HuH-7.5 (cell line): ENCODE measurements around the gene TEX264.
"Not testable (repeated sequence)": the region's sequence is repeated elsewhere in the genome, so short reads cannot be mapped to it uniquely, and the experiment has no call there.

ENCODE experiments used
- DNase-seq: peaks from one replicate; pipeline ENCODE4 v3.0.0; 2011; ENCODE audit warnings: low spot score

Gene TEX264

GRCh38 chr3:51717446-51717845 lies 46.4 kb downstream of the TEX264 start:
- DNase-seq, result no peak

- peak; percentile 10 for DNase-seq
Observed at GRCh38 chr3:51717947-51718346, 46.9 kb downstream of the TEX264 start.

DNA sequence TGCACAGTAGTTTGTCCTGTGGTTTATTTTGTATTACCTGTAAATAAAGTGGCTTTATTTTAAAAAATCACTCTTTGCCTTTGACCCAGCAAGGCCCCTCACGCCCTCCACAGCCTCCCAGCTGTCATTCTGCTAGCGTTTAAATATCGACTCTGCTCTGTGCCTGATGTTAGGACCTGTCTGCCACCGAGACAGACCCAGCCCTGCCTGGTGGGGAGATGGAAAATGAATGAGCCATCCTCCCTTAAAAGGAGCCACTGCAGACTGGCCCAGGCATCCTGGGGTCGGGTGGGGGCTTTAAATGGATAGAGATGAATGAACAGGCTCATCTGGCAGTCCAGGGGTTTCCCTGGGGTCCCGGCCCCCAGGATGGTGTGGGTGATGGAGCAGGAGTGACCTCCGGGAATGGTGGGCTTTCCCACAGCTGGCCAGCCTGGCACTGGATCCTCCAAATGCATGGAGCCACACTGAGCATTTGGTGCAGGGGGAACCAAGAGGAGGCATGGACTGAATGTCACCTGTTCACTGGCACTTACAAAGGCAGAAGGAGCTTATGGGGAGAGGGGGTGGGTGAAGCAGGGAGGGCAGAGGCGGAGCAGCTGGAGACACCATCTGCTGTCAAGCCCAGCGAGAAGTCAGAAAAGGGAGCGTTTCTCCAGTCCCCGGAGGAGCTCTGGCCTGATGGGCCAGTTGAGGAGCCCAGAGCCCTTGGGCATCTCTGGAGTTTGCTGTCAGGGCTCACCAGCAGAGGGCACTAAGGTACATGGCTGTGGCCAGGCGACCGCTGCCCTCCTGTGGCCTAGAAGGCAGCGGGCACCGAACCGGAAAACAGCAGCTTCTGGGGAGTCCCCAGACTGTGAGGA lies 47.7 kb downstream of the TEX264 start:
- peak; percentile 73 for DNase-seq

DNA sequence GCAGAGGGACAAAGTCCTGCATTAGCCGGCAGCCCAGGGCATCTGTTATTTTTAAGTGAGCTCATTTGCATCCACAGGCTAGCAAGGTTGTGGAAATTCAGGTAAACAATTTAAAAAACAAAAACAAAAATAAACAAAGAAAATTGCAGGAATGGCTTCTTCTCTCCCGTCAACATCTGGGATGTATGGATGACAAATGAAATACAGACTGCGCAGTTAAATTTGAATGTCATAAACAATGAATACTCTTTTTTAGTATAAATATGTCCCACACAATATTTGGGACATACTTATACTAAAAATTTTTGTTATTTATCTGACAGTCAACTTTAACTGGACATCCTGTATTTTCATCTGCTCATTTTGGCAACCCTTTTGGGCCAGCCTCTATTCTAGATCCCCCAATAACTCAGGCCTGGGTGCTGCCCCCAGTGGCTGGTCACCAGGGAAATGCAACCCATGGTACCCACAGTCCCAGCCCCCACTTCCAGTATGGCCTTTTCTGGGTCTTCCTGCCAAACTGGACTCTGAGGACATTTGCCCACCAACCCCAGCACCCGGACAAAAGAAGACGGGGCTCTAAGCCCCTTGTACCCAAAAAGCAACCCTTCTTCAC lies 48.5 kb downstream of the TEX264 start:
- DNase-seq, result peak; percentile 2

DNA sequence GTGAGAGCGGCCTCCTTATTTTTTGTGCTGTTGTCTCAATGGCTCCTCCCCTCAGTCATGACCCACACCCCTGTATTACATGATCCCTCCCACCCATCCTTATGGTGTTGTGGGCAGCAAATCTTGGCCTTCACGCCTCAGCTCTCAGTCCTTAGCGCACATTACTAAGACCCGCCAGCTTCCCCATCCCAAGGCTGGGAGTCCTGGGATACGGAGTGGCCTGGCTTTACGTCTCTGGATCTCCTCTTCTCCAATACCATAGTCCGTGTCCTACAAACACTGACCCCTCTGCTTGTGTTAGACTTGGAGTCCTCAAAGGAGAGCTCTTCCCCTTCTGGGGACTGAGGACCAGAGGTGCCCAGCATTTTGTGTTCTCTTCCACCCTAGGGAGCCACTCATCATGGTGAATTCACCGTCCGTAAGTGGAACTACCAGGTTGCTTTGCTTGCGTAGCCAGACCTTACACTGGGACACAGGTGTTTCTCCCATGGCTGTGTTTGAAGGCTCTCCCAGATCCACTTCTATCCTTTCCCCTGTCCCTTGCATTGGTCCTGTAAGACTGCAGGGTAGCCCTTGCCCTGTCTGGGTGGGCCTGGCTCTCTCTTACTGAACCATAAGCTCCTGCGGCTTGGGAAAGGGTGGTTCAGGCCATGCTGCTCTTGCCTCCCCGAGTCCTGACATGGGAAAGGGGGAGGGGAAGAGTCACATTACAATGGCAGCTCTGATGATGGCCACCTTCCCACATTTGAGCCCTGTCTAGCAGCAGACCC lies 49.4 kb downstream of the TEX264 start:
- DNase-seq, result peak; percentile 5

- DNase-seq, result no peak
Observed at GRCh38 chr3:51721062-51721745, 50.2 kb downstream of the TEX264 start.

- DNase-seq, result no peak
Observed at GRCh38 chr3:51722362-51722761, 51.3 kb downstream of the TEX264 start.

DNA sequence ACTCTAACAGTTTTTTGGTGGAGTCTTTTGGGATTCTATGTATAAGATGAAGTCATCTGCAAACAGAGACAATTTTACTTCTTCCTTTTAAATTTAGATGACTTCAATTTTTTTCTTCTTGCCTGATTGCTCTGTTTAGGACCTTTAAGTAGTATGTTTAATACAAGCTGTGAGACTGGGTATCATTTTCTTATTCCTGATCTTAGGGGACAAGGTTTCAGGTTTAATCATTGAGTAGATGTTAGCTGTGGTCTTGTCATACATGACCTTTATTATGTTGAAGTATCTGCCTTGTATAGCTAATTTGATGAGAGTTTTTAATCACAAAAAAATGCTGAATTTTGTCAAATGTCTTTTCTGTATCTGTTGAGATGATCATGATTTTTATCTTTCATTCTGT lies 56.4 kb downstream of the TEX264 start:
- no peak for DNase-seq

- DNase-seq, result no peak
Observed at GRCh38 chr3:51729042-51729633, 58.1 kb downstream of the TEX264 start.

DNA sequence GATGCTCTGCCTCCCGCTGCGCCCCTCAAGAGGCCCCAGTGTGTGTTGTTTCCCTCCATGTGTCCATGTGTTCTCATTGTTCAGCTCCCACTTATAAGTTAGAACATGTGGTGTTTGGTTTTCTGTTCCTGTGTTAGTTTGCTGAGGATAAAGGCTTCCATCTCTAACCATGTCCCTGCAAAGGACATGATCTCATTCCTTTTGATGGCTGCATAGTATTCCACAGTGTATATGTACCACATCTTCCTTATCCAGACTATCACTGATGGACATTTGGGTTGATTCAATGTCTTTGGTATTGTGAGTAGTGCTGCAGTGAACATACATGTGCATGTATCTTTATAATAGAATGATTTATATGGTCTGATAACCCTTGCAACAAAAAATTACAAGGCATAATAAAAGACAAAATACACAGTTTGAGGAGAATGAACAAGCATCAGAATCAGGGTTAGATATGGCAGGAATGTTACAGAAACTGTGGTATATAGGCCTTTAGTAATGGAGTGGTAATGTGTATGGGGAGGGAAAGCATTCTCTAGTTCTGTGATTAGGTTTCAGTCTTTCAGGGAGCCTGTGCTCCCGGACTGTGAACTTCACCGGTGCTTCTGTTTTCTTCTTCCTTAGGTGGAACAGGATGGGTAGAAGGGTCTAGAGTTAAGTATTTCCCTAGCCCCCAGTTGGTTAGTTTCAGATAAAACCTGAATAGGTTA lies 63.0 kb downstream of the TEX264 start:
- DNase-seq, result no peak

DNA sequence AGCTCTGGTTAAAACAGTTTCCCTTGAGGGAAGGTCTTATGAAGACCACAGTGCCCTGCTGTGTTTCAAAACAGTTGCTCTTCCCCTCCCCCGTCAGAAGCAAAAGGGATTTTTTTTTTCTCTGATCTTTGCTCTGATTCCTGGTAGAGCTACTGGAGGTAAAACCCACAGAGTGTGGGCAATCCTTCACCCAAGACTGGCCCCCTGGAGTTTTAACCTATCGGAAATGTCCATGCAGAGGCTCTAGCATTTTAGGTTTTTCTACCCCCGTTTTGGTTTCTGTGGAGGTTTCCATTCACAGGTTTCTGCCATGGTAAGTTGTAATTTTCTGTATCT lies 63.5 kb downstream of the TEX264 start:
- DNase-seq, result no peak

DNA sequence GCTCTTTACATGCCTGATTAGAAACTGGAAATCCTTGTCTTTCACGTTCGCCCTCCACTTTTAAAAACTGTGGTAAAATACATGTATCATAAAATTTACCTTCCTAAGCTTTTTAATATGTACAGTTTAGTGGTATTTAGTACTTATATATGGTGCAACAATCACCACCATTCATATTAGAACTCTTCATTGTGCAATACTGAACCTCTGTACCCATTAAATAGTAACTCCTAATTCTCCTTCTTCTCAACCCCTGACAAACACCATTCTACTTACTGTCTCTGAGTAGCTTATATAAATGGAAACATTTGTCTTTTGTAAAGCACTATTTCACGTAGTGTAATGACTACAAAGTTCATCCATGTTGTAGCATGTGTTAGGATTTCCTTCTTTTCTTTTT lies 64.0 kb downstream of the TEX264 start:
- no peak for DNase-seq

- no peak for DNase-seq
Observed at GRCh38 chr3:51735950-51736349, 64.9 kb downstream of the TEX264 start.

DNA sequence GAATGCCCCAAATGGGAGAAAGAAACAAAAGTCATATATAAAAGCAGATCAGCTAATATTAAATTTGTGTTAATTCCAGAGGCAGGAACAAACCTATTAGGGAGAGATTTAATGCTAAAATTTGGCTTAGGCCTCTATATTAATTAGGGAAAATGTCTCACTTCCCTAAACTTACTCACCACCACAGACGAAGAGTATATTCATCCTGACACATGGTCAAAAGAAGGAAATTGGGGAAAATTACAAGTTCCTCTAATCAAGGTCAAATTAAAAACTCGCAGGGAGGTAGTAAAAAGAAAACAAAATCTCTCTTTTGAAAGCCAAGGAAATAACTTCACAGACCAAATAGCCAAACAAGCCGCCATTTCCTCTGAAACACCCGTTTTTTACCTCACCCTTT lies 68.1 kb downstream of the TEX264 start:
- DNase-seq, result no peak

GRCh38 chr3:51742320-51742719 lies 71.3 kb downstream of the TEX264 start:
- not testable (repeated sequence) for DNase-seq

DNA sequence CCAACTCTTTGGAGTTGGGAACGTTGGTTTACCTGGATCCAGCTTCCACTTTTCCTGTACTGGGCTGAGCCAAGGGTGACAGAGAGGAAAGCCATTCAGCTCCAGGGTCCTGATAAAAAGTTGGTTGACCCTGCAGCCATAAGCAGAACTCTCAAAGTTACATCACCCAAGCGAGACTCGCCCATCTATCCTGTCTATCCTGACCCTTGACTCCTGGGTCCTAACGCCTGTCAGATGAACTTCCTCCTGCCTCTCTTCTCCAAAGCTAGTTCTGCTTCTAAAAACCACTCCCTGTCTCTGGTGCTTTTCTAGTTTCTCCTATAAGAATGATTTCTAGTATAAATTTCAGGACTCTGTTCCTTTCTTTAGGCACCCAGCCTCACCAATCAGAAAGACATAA lies 71.9 kb downstream of the TEX264 start:
- DNase-seq, result not testable (repeated sequence)

GRCh38 chr3:51747840-51748239 lies 76.8 kb downstream of the TEX264 start:
- no peak for DNase-seq

- DNase-seq, result no peak
Observed at GRCh38 chr3:51748327-51748726, 77.3 kb downstream of the TEX264 start.

DNA sequence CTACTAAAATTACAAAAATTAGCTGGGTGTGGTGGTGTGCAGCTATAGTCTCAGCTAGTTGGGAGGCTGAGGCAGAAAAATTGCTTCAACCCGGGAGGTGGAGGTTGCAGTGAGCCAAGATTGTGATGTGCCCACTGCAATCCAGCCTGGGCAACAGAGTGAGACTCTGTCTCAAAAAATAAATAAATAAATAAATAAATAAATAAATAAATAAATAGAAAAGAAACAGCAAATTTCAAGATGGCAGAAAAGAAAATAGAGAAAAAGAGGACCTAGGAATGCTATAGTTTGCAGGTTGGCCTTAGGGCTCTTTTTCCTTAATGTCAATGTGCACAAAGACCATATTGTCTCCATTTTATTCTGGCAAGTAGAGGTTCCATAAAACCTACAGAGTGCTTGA lies 79.8 kb downstream of the TEX264 start:
- no peak for DNase-seq

DNA sequence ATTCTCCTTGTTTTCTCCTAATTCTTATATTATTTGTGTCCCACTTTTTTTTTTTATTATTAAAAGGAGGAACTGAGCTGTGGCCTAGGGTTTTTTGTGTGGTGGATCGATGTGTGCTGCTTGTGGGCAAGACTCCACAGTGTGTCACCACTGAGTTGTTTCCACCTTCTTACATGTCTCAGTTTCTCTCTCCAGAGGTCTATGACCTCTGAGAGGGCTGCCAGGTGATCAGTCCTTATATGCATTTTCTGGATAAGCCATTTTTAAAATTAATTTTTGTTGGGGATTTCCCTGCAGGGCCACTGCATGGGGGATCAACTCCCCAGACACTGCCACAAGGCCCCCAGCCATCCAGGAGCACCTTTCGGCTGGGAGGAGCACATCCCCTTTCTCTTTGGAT lies 80.2 kb downstream of the TEX264 start:
- DNase-seq, result no peak
